ENCODE measurements around the gene ACOT8.

DNA sequence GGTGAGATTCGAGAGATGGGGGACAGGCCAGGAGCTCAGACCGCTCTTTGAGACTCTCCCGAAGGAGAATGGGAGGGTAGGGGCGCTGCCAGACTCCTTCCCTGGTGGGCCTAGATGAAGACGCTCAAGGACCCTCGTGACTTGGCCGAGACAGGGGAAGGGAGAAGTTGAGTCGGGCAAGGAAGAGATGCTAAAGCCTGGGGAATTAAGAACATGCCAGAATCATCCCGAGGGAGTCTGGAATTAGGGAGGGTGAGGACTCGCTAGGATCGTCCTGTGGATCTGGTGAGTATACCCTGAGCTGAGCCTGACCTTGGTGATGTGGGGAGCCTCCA, 44.2 kb downstream of the ACOT8 start:
- no peak for TF ChIP-seq SIN3A (IDR thresholded peaks at IDR 0.05; ENCODE audit: borderline replicate concordance, insufficient read depth, low read length)
- TF ChIP-seq POLR2AphosphoS5 (IDR thresholded peaks at IDR 0.05; ENCODE audit: low read depth, low read length), result no peak
- TF ChIP-seq TAF1 (IDR thresholded peaks at IDR 0.05; ENCODE audit: borderline replicate concordance, insufficient read depth, low read length), result no peak
- TF ChIP-seq FOXP2 (optimal IDR thresholded peaks at IDR 0.05; ENCODE audit: borderline replicate concordance, extremely low read depth, extremely low read length, insufficient read depth), result no peak

All from PFSK-1 (cell line).